K562 (cell line): ENCODE data around the gene CDT1. TPM values are rescaled to one million over a fixed set of nuclear protein-coding genes. Genes with fewer than 3 reads are reported as not detected.

Experiments
- ADNP ChIP-seq: fragments of 200-800 bp; sonication (Bioruptor generic); IDR thresholded peaks from 2 replicates; pipeline ENCODE4 v1.6.1; 2016; ENCODE audit warnings: missing genetic modification characterization, missing compliant biosample characterization
- CBFA2T3 ChIP-seq: fragments of 450-650 bp; IDR thresholded peaks from 2 replicates; pipeline ENCODE4 v1.6.1; 2017
- EGR1 ChIP-seq: fragments of 450-650 bp; conservative IDR thresholded peaks from 2 replicates; pipeline ENCODE4 v1.6.1; 2017; ENCODE audit warnings: mild to moderate bottlenecking
- KDM1A ChIP-seq, 2 experiments: fragments of 450-650 bp; IDR thresholded peaks; 2 replicates each; pipeline ENCODE4 v1.6.1; 2016; ENCODE audit warnings: mild to moderate bottlenecking in 2 of 2
- MCM5 ChIP-seq: fragments of 450-650 bp; IDR thresholded peaks from 2 replicates; pipeline ENCODE4 v1.6.1; 2016; ENCODE audit warnings: low read depth
- MYC ChIP-seq, 2 experiments: fragments of 250-450 bp in 1 of 2; sonication (Bioruptor Pico) in 1 of 2; IDR thresholded peaks; 2 replicates each; pipeline versions ENCODE4 v1.5.1 to v1.6.1; 2012 to 2021; ENCODE audit warnings: low read depth in 2 of 2, borderline replicate concordance in 1 of 2, improper control_type of control experiment in 1 of 2, low read length in 1 of 2, mild to moderate bottlenecking in 1 of 2, moderate library complexity in 1 of 2
- PHF21A ChIP-seq: fragments of 450-650 bp; IDR thresholded peaks from 2 replicates; pipeline ENCODE4 v1.6.1; 2017; ENCODE audit warnings: low read depth, borderline replicate concordance
- RB1 ChIP-seq: fragments of 450-650 bp; IDR thresholded peaks from 2 replicates; pipeline ENCODE4 v1.6.1; 2017; ENCODE audit warnings: low read depth, mild to moderate bottlenecking
- TBP ChIP-seq: optimal IDR thresholded peaks from 2 replicates; pipeline ENCODE3; 2011; ENCODE audit warnings: low read depth, low read length, improper control_type of control experiment
- ZBTB1 ChIP-seq: sonication (generic); formaldehyde crosslinking; IDR thresholded peaks from 2 replicates; pipeline ENCODE4 v1.8.1; 2023; ENCODE audit warnings: missing genetic modification reagents, low read depth, mild to moderate bottlenecking, borderline replicate concordance
- polyA plus RNA-seq, 8 experiments: library from polyadenylated mRNA; depleted of rRNA in 4 of 8; stranded (reverse) in 5 of 8; unstranded in 3 of 8; fragments of >200 nt; fragmentation: Nextera tagmentation in 2 of 8; fragmentation: Illumina TruSeq in 1 of 8; extraction: Ambion mirVana in 2 of 8; extraction: Trizol in 1 of 8; gene quantifications; 2 replicates each; pipeline versions ENCODE4 v1.2.1 to v1.2.3, GENCODE V29; 2011 to 2014; ENCODE audit warnings: inconsistent platforms in 1 of 8, missing spikeins in 1 of 8
- total RNA-seq, 7 experiments: library from RNA; depleted of rRNA in 6 of 7; stranded (reverse); fragments of >200 nt in 6 of 7; fragmentation: Illumina TruSeq in 2 of 7; extraction: Trizol in 2 of 7; gene quantifications; 2 replicates each; pipeline versions ENCODE4 v1.2.1 to v1.2.3, GENCODE V29; 2011 to 2021; ENCODE audit warnings: low replicate concordance in 1 of 7
- TF ChIP-seq, protein P1 (sequence below): fragments of 200-800 bp; sonication (Bioruptor generic); IDR thresholded peaks from 2 replicates; pipeline ENCODE4 v1.6.1; 2017; ENCODE audit warnings: missing genetic modification characterization, missing compliant biosample characterization
- TF ChIP-seq, protein P2 (sequence below): fragments of 250-450 bp; sonication (Bioruptor Pico); IDR thresholded peaks from 2 replicates; pipeline ENCODE4 v1.8.0; 2022; ENCODE audit warnings: inconsistent platforms
- TF ChIP-seq, protein P3 (sequence below): fragments of 450-650 bp; IDR thresholded peaks from 2 replicates; pipeline ENCODE4 v1.6.1; 2018; ENCODE audit warnings: mild to moderate bottlenecking, low read depth; ENCODE audit not compliant: partially characterized antibody
- TF ChIP-seq, protein P4 (sequence below): fragments of 250-450 bp; sonication (Bioruptor Pico); IDR thresholded peaks from 2 replicates; pipeline ENCODE4 v1.8.0; 2022; ENCODE audit warnings: inconsistent platforms, mild to moderate bottlenecking, moderate library complexity, borderline replicate concordance
- TF ChIP-seq, protein P5 (sequence below): sonication (generic); formaldehyde crosslinking; IDR thresholded peaks from 2 replicates; pipeline ENCODE4 v1.8.1; 2023; ENCODE audit warnings: missing genetic modification reagents, mild to moderate bottlenecking, borderline replicate concordance

CDT1 gene
- total and polyA plus RNA-seq, 9 of the 15 experiments (the other 6 are each of a cell fraction or from before 2014, with no cell fraction given): 0.92 to 178 (median 14.2) TPM

DNA sequence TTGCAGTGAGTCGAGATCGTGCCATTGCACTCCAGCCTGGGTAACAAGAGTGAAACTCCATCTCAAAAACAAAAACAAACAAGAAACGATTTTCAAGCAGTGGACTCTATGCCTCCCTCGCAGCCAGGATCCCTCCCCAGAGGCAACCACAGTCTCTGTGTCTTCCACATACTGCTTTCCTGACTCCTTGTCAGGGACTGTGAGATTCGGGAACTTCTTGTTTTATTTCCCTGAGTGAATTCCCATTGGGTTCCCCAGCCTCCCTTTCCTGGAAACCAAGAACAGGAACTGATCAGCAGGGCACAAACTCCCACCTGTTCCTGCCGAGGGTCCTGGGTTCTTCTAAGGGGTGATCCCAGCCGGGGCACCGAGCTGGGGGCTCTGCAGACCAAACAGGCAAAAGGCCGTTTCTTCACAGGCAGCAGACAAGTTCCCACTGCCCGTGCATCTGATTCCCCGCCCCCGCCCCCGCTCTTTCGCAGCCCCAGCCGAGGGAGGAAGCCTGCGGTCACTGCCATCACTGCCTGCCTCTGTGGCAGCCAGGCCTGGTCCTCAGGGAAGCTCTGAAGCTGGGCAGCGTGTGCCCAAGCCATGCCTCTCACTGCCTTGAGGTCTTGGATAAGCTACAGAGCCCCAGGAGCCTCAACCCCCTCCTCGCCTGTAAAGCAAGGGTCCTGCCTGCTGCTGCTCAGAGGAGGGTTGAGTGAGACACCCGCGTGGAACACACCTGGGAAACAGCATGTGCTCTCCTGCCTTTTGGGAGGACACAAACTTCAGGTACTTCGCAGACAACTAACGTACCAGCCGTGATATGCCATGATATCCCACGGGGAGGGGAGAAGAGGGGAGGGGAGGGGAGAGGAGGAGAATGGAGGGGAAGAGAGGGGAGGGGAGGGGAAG lies 13.0 kb upstream of the CDT1 start (continued):
- TF ChIP-seq ADNP (tag) (no peak), KDM1A (IDR thresholded peaks at IDR 0.05) (peak in 1 of 2 experiments; percentile 30; a peak in 1 of 4 replicates), TBP (no peak), MCM5 (no peak), ZBTB1 (CRISPR knock-in tag) (no peak), CBFA2T3 (no peak), MYC (IDR thresholded peaks at IDR 0.05; ENCODE audit: low read depth, low read length) (no peak), MYC (CRISPR knock-in tag; IDR thresholded peaks at IDR 0.05; ENCODE audit: borderline replicate concordance, low read depth) (no peak), EGR1 (peak; percentile 94), PHF21A (no peak), RB1 (0 out of 2 replicates have a peak, but pooled peaks have one; percentile 23)
- TF ChIP-seq, protein P1, sequence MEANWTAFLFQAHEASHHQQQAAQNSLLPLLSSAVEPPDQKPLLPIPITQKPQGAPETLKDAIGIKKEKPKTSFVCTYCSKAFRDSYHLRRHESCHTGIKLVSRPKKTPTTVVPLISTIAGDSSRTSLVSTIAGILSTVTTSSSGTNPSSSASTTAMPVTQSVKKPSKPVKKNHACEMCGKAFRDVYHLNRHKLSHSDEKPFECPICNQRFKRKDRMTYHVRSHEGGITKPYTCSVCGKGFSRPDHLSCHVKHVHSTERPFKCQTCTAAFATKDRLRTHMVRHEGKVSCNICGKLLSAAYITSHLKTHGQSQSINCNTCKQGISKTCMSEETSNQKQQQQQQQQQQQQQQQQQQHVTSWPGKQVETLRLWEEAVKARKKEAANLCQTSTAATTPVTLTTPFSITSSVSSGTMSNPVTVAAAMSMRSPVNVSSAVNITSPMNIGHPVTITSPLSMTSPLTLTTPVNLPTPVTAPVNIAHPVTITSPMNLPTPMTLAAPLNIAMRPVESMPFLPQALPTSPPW (CRISPR knock-in tag): peak; percentile 84
- TF ChIP-seq, protein P2, sequence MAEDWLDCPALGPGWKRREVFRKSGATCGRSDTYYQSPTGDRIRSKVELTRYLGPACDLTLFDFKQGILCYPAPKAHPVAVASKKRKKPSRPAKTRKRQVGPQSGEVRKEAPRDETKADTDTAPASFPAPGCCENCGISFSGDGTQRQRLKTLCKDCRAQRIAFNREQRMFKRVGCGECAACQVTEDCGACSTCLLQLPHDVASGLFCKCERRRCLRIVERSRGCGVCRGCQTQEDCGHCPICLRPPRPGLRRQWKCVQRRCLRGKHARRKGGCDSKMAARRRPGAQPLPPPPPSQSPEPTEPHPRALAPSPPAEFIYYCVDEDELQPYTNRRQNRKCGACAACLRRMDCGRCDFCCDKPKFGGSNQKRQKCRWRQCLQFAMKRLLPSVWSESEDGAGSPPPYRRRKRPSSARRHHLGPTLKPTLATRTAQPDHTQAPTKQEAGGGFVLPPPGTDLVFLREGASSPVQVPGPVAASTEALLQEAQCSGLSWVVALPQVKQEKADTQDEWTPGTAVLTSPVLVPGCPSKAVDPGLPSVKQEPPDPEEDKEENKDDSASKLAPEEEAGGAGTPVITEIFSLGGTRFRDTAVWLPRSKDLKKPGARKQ: no peak
- TF ChIP-seq, protein P3, sequence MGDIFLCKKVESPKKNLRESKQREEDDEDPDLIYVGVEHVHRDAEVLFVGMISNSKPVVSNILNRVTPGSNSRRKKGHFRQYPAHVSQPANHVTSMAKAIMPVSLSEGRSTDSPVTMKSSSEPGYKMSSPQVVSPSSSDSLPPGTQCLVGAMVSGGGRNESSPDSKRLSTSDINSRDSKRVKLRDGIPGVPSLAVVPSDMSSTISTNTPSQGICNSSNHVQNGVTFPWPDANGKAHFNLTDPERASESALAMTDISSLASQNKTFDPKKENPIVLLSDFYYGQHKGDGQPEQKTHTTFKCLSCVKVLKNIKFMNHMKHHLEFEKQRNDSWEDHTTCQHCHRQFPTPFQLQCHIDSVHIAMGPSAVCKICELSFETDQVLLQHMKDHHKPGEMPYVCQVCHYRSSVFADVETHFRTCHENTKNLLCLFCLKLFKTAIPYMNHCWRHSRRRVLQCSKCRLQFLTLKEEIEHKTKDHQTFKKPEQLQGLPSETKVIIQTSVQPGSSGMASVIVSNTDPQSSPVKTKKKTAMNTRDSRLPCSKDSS: no peak
- TF ChIP-seq, protein P4, sequence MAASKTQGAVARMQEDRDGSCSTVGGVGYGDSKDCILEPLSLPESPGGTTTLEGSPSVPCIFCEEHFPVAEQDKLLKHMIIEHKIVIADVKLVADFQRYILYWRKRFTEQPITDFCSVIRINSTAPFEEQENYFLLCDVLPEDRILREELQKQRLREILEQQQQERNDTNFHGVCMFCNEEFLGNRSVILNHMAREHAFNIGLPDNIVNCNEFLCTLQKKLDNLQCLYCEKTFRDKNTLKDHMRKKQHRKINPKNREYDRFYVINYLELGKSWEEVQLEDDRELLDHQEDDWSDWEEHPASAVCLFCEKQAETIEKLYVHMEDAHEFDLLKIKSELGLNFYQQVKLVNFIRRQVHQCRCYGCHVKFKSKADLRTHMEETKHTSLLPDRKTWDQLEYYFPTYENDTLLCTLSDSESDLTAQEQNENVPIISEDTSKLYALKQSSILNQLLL (CRISPR knock-in tag): no peak
- TF ChIP-seq, protein P5, sequence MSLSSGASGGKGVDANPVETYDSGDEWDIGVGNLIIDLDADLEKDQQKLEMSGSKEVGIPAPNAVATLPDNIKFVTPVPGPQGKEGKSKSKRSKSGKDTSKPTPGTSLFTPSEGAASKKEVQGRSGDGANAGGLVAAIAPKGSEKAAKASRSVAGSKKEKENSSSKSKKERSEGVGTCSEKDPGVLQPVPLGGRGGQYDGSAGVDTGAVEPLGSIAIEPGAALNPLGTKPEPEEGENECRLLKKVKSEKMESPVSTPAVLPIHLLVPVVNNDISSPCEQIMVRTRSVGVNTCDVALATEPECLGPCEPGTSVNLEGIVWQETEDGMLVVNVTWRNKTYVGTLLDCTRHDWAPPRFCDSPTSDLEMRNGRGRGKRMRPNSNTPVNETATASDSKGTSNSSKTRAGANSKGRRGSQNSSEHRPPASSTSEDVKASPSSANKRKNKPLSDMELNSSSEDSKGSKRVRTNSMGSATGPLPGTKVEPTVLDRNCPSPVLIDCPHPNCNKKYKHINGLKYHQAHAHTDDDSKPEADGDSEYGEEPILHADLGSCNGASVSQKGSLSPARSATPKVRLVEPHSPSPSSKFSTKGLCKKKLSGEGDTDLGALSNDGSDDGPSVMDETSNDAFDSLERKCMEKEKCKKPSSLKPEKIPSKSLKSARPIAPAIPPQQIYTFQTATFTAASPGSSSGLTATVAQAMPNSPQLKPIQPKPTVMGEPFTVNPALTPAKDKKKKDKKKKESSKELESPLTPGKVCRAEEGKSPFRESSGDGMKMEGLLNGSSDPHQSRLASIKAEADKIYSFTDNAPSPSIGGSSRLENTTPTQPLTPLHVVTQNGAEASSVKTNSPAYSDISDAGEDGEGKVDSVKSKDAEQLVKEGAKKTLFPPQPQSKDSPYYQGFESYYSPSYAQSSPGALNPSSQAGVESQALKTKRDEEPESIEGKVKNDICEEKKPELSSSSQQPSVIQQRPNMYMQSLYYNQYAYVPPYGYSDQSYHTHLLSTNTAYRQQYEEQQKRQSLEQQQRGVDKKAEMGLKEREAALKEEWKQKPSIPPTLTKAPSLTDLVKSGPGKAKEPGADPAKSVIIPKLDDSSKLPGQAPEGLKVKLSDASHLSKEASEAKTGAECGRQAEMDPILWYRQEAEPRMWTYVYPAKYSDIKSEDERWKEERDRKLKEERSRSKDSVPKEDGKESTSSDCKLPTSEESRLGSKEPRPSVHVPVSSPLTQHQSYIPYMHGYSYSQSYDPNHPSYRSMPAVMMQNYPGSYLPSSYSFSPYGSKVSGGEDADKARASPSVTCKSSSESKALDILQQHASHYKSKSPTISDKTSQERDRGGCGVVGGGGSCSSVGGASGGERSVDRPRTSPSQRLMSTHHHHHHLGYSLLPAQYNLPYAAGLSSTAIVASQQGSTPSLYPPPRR (CRISPR knock-in tag): no peak
